Activated T-helper 17 cell treated with anti-CD3 and anti-CD28 coated beads, Interleukin-2, amount 50 U/mL, for 72 hours (primary cell): ENCODE data around the gene AGBL4. TPM values are rescaled to one million over a fixed set of nuclear protein-coding genes. Genes with fewer than 3 reads are reported as not detected.

Experiments used
- ATAC-seq: fragments of 150-1000 bp; cut with Tn5 transposase; replicated peaks from 2 replicates; pipeline ENCODE4 v1.10.0; 2021; ENCODE audit warnings: mild to moderate bottlenecking, moderate library complexity
- H3K27ac Mint-ChIP-seq: one replicate; pipeline ENCODE4 v1.8.0; 2022; ENCODE audit warnings: mixed read lengths
- H3K27me3 Mint-ChIP-seq: one replicate; pipeline ENCODE4 v1.8.0; 2022; ENCODE audit warnings: mixed read lengths
- H3K36me3 Mint-ChIP-seq: one replicate; pipeline ENCODE4 v1.8.0; 2022; ENCODE audit warnings: low read depth, mild to moderate bottlenecking, mixed read lengths
- H3K4me1 Mint-ChIP-seq: one replicate; pipeline ENCODE4 v1.8.0; 2022; ENCODE audit warnings: mixed read lengths
- H3K4me3 Mint-ChIP-seq: one replicate; pipeline ENCODE4 v1.8.0; 2022; ENCODE audit warnings: mild to moderate bottlenecking, mixed read lengths
- H3K9me3 Mint-ChIP-seq: one replicate; pipeline ENCODE4 v1.8.0; 2022; ENCODE audit warnings: mixed read lengths
- total RNA-seq, 2 donors: library from RNA; stranded (reverse); gene quantifications; one replicate each; pipeline ENCODE4 v1.2.3, GENCODE V29; 2022

AGBL4 gene
- total RNA-seq, 2 donors from 2014 or later, result not detected

GRCh38 chr1:48875552-48876329 lies 1148.0 kb downstream of the AGBL4 start:
- Mint-ChIP-seq H3K27me3 (peaks cover 5% of the 10 kb centered on the region), H3K4me3 (no peak overlapping the region), H3K9me3 (no peaks in the 10 kb centered on the region), H3K36me3 (no peaks in the 10 kb centered on the region), H3K27ac (no peak overlapping the region), H3K4me1 (no peaks in the 10 kb centered on the region)
- no peak for ATAC-seq

- no peaks in the 10 kb centered on the region for H3K36me3 Mint-ChIP-seq
- no peak for ATAC-seq
- H3K9me3 Mint-ChIP-seq, result peaks cover 4% of the 10 kb centered on the region
- no peak overlapping the region for H3K4me3 Mint-ChIP-seq
- no peaks in the 10 kb centered on the region for H3K4me1 Mint-ChIP-seq
- H3K27ac Mint-ChIP-seq, result no peak overlapping the region
- H3K27me3 Mint-ChIP-seq, result peaks cover 5% of the 10 kb centered on the region
These were observed 1149.8 kb downstream of the AGBL4 start for GRCh38 chr1:48873944-48874343.

GRCh38 chr1:48870596-48870995 lies 1153.2 kb downstream of the AGBL4 start:
- no peak overlapping the region for H3K4me3 Mint-ChIP-seq
- H3K36me3 Mint-ChIP-seq, result no peaks in the 10 kb centered on the region
- H3K27me3 Mint-ChIP-seq, result peaks cover 5% of the 10 kb centered on the region
- ATAC-seq, result no peak
- H3K9me3 Mint-ChIP-seq, result peaks cover 8% of the 10 kb centered on the region
- no peaks in the 10 kb centered on the region for H3K4me1 Mint-ChIP-seq
- H3K27ac Mint-ChIP-seq, result no peak overlapping the region

DNA sequence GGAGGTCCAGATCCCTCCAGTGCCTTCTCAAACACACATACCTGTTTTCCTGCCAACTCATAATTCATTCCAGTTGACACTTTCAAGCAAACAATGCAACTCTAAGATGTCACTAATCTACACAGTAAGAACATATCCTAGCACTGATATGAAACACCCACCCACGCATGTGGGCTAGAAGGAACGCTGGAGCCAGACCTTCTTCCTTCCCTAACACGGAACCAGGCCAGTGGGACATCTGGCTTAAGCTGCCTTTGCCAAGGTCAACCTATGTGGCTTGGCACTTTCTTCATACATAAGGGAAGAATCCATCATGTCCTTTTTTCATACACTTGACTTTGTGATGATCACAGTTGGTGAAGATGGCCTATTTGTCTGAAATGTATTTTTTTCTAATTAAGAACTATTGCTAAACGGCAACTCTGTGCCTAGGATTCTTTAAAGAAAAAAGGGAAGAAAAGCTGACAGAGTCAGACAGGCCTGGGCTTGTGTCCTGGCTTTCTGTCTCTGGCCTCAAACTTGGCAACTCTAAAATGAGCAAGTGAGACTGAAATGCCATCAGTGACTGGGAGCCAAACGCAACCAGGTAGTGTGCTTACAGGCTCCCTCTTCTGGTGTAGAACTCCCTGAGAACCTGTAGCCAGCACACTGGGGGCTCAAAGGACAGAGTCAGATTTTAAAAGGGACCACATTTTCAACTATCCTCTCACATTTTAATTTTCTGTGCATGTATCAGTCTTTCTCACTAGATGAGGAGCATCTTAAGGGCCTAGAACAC lies 1154.4 kb downstream of the AGBL4 start:
- Mint-ChIP-seq H3K27ac (no peak overlapping the region), H3K4me1 (no peaks in the 10 kb centered on the region), H3K4me3 (no peak overlapping the region), H3K36me3 (no peaks in the 10 kb centered on the region), H3K9me3 (peaks cover 8% of the 10 kb centered on the region), H3K27me3 (peaks cover 5% of the 10 kb centered on the region)
- no peak for ATAC-seq

GRCh38 chr1:48864913-48865312 lies 1158.8 kb downstream of the AGBL4 start:
- Mint-ChIP-seq H3K4me1 (no peaks in the 10 kb centered on the region), H3K27ac (no peak overlapping the region), H3K27me3 (no peaks in the 10 kb centered on the region), H3K9me3 (peaks cover 10% of the 10 kb centered on the region), H3K36me3 (no peaks in the 10 kb centered on the region), H3K4me3 (no peak overlapping the region)
- ATAC-seq, result no peak

GRCh38 chr1:48859456-48859855 lies 1164.3 kb downstream of the AGBL4 start:
- H3K4me1 Mint-ChIP-seq, result no peaks in the 10 kb centered on the region
- no peaks in the 10 kb centered on the region for H3K36me3 Mint-ChIP-seq
- peaks cover 5% of the 10 kb centered on the region for H3K9me3 Mint-ChIP-seq
- ATAC-seq, result no peak
- H3K4me3 Mint-ChIP-seq, result no peak overlapping the region
- no peak overlapping the region for H3K27ac Mint-ChIP-seq
- peaks cover 6% of the 10 kb centered on the region for H3K27me3 Mint-ChIP-seq

DNA sequence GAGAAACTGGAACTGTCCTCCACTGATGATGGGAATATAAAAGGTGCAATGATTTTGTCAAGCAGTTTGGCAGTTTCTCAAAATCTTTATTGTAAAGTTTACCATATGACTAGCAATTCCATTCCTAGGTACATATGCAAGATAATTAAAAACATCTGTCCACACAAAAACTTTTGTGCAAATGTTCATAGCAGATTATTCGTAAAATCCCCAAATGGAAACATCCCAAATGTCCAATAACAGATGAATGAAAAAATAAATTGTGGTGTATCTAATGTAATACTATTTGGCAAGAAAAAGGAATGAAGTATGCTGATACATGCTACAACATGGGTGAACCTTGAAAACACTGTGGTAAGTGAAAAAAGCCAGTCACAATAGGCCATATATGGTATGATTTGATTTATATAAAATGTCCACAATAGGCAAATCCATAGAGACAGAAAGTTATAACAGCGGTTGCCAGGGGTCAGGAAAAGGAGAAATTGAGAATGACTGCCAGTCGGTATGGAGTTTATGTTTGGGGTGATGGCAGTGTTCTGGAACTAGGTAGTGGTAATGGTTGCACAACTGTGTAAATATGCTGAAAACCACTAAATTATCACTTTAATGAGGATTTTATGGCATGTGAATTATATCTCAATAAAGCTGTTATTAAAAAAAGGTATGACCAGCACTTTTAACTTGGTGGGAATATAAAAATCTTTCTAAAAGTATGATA lies 1165.4 kb downstream of the AGBL4 start:
- H3K36me3 Mint-ChIP-seq, result no peaks in the 10 kb centered on the region
- H3K27me3 Mint-ChIP-seq, result peaks cover 6% of the 10 kb centered on the region
- ATAC-seq, result no peak
- no peaks in the 10 kb centered on the region for H3K4me1 Mint-ChIP-seq
- peaks cover 5% of the 10 kb centered on the region for H3K9me3 Mint-ChIP-seq
- no peak overlapping the region for H3K4me3 Mint-ChIP-seq
- no peak overlapping the region for H3K27ac Mint-ChIP-seq

GRCh38 chr1:48853006-48853405 lies 1170.7 kb downstream of the AGBL4 start:
- no peaks in the 10 kb centered on the region for H3K4me1 Mint-ChIP-seq
- H3K4me3 Mint-ChIP-seq, result no peak overlapping the region
- no peaks in the 10 kb centered on the region for H3K36me3 Mint-ChIP-seq
- no peaks in the 10 kb centered on the region for H3K9me3 Mint-ChIP-seq
- ATAC-seq, result no peak
- H3K27ac Mint-ChIP-seq, result no peak overlapping the region
- H3K27me3 Mint-ChIP-seq, result peaks cover 5% of the 10 kb centered on the region

DNA sequence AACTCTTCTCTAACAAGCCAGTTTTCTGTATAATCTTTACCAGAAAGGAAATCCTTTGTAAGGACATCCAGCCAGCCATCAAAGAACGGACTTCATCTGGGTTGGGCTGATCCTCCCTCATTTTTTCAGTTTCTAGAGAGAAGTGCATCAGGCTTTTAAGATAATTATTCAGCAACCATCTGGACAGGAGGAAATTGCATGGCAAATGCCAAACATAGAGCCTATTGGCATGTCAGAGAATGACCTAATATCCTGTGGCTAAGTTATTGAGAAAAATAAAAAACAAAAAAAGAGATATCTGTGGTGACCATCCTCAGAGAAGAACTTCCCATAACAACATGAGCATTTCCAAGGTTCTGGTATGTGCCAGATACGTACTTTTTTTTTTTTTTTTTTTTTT lies 1172.1 kb downstream of the AGBL4 start:
- ATAC-seq, result no peak
- Mint-ChIP-seq H3K9me3 (no peaks in the 10 kb centered on the region), H3K4me3 (no peak overlapping the region), H3K36me3 (no peaks in the 10 kb centered on the region), H3K27ac (no peak overlapping the region), H3K4me1 (no peaks in the 10 kb centered on the region), H3K27me3 (peaks cover 5% of the 10 kb centered on the region)

DNA sequence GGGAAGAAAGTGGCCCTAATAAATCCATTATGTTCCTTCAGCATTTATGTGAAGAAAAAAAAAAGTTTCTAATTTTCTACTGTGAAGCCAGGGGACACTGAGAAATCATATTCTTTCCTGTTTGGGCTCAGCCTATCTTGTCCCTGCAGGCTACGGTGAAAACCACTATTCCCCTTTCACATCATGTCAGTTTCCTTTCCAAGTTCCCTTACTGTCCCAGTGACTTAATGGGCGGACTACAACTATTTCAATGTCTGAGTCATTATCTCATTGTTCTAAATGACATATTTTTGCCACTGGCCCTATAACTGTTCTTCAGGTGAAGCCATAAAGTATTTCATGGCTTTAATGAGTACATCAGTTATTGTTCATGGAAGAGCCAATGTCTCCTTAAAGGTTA lies 1175.7 kb downstream of the AGBL4 start:
- Mint-ChIP-seq H3K4me1 (no peaks in the 10 kb centered on the region), H3K36me3 (no peaks in the 10 kb centered on the region), H3K27ac (no peak overlapping the region), H3K9me3 (no peaks in the 10 kb centered on the region), H3K27me3 (peaks cover 15% of the 10 kb centered on the region), H3K4me3 (no peak overlapping the region)
- no peak for ATAC-seq

DNA sequence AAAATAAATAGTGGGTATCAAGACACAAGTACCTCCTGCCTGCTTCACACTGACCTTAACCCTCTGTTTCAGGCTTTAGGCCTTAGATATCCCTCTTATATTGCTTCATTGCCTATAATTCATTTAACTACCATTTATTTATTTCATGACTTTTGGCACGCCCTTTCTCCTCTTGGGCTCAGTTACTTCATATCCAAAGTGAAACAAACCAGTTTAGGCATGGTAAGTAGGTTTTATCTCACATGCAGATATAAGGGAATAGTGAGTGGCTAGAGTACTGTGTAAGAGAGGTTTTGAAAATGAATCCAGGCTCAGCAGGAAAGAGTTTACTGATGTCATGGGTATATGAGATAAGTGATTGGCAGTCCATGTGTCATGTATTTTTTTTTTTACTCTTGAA lies 1177.3 kb downstream of the AGBL4 start:
- H3K27me3 Mint-ChIP-seq, result peaks cover 12% of the 10 kb centered on the region
- no peak for ATAC-seq
- no peaks in the 10 kb centered on the region for H3K4me1 Mint-ChIP-seq
- no peaks in the 10 kb centered on the region for H3K36me3 Mint-ChIP-seq
- H3K9me3 Mint-ChIP-seq, result no peaks in the 10 kb centered on the region
- no peak overlapping the region for H3K27ac Mint-ChIP-seq
- no peak overlapping the region for H3K4me3 Mint-ChIP-seq

GRCh38 chr1:48844187-48844586 lies 1179.6 kb downstream of the AGBL4 start:
- H3K27me3 Mint-ChIP-seq, result peaks cover 16% of the 10 kb centered on the region
- H3K9me3 Mint-ChIP-seq, result no peaks in the 10 kb centered on the region
- H3K4me3 Mint-ChIP-seq, result no peak overlapping the region
- no peak overlapping the region for H3K27ac Mint-ChIP-seq
- no peaks in the 10 kb centered on the region for H3K36me3 Mint-ChIP-seq
- no peak for ATAC-seq
- no peaks in the 10 kb centered on the region for H3K4me1 Mint-ChIP-seq

- no peaks in the 10 kb centered on the region for H3K36me3 Mint-ChIP-seq
- no peak overlapping the region for H3K27ac Mint-ChIP-seq
- no peak for ATAC-seq
- peaks cover 16% of the 10 kb centered on the region for H3K27me3 Mint-ChIP-seq
- H3K4me3 Mint-ChIP-seq, result no peak overlapping the region
- no peaks in the 10 kb centered on the region for H3K4me1 Mint-ChIP-seq
- no peaks in the 10 kb centered on the region for H3K9me3 Mint-ChIP-seq
These were observed 1181.8 kb downstream of the AGBL4 start for GRCh38 chr1:48841966-48842365.

DNA sequence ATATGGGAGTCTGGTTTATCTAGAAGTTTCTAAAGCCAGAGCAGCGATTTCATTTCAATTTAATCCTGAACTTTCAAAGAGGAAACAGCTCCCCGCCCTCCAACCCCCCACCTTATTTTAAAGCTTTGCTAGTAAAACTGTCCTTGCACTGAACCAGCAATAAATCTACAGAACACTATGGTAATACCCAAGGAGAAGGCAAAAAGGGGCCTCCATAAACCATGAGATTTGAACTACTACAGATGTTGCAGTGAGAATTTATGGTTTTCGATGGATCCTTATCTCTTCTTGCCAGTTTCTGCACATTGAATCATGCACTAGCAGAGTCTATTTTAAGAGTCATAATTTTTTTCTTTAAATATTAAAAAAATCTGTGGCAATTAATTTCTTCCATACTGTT lies 1182.3 kb downstream of the AGBL4 start:
- no peak overlapping the region for H3K27ac Mint-ChIP-seq
- no peaks in the 10 kb centered on the region for H3K36me3 Mint-ChIP-seq
- H3K4me1 Mint-ChIP-seq, result no peaks in the 10 kb centered on the region
- no peak overlapping the region for H3K4me3 Mint-ChIP-seq
- H3K27me3 Mint-ChIP-seq, result peaks cover 16% of the 10 kb centered on the region
- ATAC-seq, result no peak
- H3K9me3 Mint-ChIP-seq, result no peaks in the 10 kb centered on the region
